Stomach (tissue), 4 donors: ENCODE measurements around the gene GOLGA6L10.
"Not testable (repeated sequence)": the region's sequence is repeated elsewhere in the genome, so short reads cannot be mapped to it uniquely, and the experiment has no call there.

ENCODE experiments used
- CTCF ChIP-seq, 7 experiments: fragments of 450-650 bp in 4 of 7; fragments of 200-600 bp in 3 of 7; sonication (generic) in 3 of 7; IDR thresholded peaks; one replicate each; pipeline ENCODE4 v1.5.1; 2016 to 2019; ENCODE audit warnings: antibody characterized with exemption in 7 of 7, control low read depth in 2 of 7, mild to moderate bottlenecking in 1 of 7
- EP300 ChIP-seq: sonication (generic); formaldehyde crosslinking; IDR thresholded peaks from one replicate; pipeline ENCODE4 v1.6.1; 2017; ENCODE audit warnings: antibody characterized with exemption
- POLR2A ChIP-seq, 4 donors: fragments of 450-650 bp; IDR thresholded peaks; one replicate each; pipeline ENCODE4 v1.6.1; 2016; ENCODE audit warnings: antibody characterized with exemption in 4 of 4, control low read depth in 2 of 4, mild to moderate bottlenecking in 1 of 4, moderate library complexity in 1 of 4
- POLR2AphosphoS5 ChIP-seq, 3 donors: sonication (generic); formaldehyde crosslinking; IDR thresholded peaks; one replicate each; pipeline ENCODE4 v1.6.1; 2016; ENCODE audit warnings: antibody characterized with exemption in 3 of 3

GRCh38 chr15:82318281-82318680 lies 31.0 kb downstream of the GOLGA6L10 start:
- not testable (repeated sequence) for TF ChIP-seq POLR2A (IDR thresholded peaks at IDR 0.05); EP300; CTCF (IDR thresholded peaks at IDR 0.05); POLR2AphosphoS5 (IDR thresholded peaks at IDR 0.05)
